Measurements from ENCODE around the gene GSX2.

The GSX2 gene

DNA sequence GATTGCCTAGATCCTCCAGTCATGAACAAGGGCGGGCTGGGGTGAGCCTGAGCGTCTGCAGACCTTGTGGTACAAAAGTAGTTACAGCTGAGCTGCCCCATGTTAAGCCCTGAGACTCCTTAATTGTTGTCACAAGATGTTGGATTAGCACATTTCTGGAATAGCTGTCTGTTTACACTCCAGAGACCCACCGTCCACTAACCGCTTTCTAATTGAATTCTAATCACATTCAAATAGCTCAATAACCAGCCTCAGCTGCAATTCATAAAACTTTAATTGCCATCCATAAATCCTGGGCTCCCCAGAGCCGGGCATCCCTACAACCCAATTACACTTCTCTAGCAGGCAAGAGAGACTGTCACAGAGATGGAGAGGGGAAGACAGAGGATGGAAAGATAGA, 1.6 kb upstream of the GSX2 start:
- Histone ChIP-seq H3K79me1 (replicated peaks; ENCODE audit: low read length, poor library complexity, severe bottlenecking) (no peaks in the 10 kb centered on the region), H4K91ac (ENCODE audit: low read length) (no peak overlapping the region), H2AFZ (ENCODE audit: low read depth, low read length) (no peak overlapping the region), H2BK15ac (ENCODE audit: low read depth, poor library complexity, severe bottlenecking) (no peak overlapping the region), H3K4me3 (ENCODE audit: insufficient read depth in 1 of 2, low read depth in 1 of 2, low read length in 2 of 2) (no peak overlapping the region), H3K4ac (ENCODE audit: low read depth in 1 of 2, low read length in 2 of 2) (no peak overlapping the region), H3K9ac (ENCODE audit: low read length) (no peak overlapping the region), H3K9me3 (ENCODE audit: control insufficient read depth, low read length) (no peaks in the 10 kb centered on the region), H3K18ac (ENCODE audit: low read depth in 1 of 2, low read length in 2 of 2) (no peak overlapping the region), H4K8ac (ENCODE audit: low read length) (no peak overlapping the region), H3K36me3 (ENCODE audit: control insufficient read depth in 1 of 2, insufficient read depth in 2 of 2, low read depth in 1 of 2, low read length in 2 of 2) (no peaks in the 10 kb centered on the region), H2BK5ac (ENCODE audit: low read depth, low read length, poor library complexity, severe bottlenecking) (no peak overlapping the region), H3K27ac (ENCODE audit: low read length, poor library complexity, severe bottlenecking) (no peak overlapping the region), H3K27me3 (ENCODE audit: control insufficient read depth in 1 of 2, insufficient read depth in 1 of 2, low read length in 2 of 2) (peaks cover 86 to 100% of the 10 kb centered on the region in 2 experiments), H3K23ac (ENCODE audit: low read length in 2 of 2) (no peak overlapping the region), H2AK5ac (ENCODE audit: low read length, severe bottlenecking) (no peak overlapping the region), H3K4me1 (ENCODE audit: control insufficient read depth, insufficient read depth, low read depth, low read length) (peaks cover 24% of the 10 kb centered on the region), H3K4me2 (ENCODE audit: low read length, poor library complexity, severe bottlenecking) (no peak overlapping the region), H2BK12ac (ENCODE audit: low read length in 2 of 2) (no peak overlapping the region), H3K14ac (ENCODE audit: low read length in 2 of 2) (no peak overlapping the region), H2BK120ac (ENCODE audit: low read depth, low read length) (no peak overlapping the region)
- DNase-seq, result no peak
- 28% methylated on average over 3 of the region's 5 CpGs for WGBS

DNA sequence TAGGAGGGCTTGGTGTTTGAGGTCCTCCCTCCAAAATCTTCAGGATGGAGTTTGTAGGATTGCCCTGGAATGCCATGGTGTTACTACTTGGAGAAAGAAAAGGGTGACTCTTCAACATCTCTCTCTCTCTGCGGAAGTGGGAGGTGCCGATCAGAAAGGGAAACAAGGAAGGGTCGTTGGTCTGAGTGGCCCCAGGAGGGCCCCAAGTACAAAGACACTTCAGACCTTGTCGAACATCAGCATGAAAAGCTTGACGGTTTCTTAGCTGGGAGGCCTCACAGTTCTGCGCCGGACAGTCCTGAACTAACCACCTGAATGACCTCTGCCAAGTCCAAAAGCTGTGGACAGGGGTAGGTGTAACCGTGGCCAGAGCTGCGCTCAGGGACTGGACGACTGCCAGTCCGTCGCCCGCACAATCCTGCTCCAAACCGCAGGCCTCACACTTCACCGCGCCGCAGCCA, 646 bp upstream of the GSX2 start:
- no peak overlapping the region for H2BK15ac ChIP-seq (ENCODE audit: low read depth, poor library complexity, severe bottlenecking)
- H2BK12ac ChIP-seq (ENCODE audit: low read length in 2 of 2), result no peak overlapping the region
- no peak overlapping the region for H2AFZ ChIP-seq (ENCODE audit: low read depth, low read length)
- no peaks in the 10 kb centered on the region for H3K36me3 ChIP-seq (ENCODE audit: control insufficient read depth in 1 of 2, insufficient read depth in 2 of 2, low read depth in 1 of 2, low read length in 2 of 2)
- peak overlapping the region in 1 of 2 experiments; percentile 46 for H3K23ac ChIP-seq (ENCODE audit: low read length in 2 of 2)
- H4K91ac ChIP-seq (ENCODE audit: low read length), result no peak overlapping the region
- H3K4me1 ChIP-seq (ENCODE audit: control insufficient read depth, insufficient read depth, low read depth, low read length), result peaks cover 32% of the 10 kb centered on the region
- no peak overlapping the region for H3K9ac ChIP-seq (ENCODE audit: low read length)
- no peak overlapping the region for H3K18ac ChIP-seq (ENCODE audit: low read depth in 1 of 2, low read length in 2 of 2)
- no peak overlapping the region for H3K27ac ChIP-seq (ENCODE audit: low read length, poor library complexity, severe bottlenecking)
- H2BK120ac ChIP-seq (ENCODE audit: low read depth, low read length), result no peak overlapping the region
- DNase-seq, result no peak
- H3K27me3 ChIP-seq (ENCODE audit: control insufficient read depth in 1 of 2, insufficient read depth in 1 of 2, low read length in 2 of 2), result peaks cover 81 to 100% of the 10 kb centered on the region in 2 experiments
- H3K79me1 ChIP-seq (replicated peaks; ENCODE audit: low read length, poor library complexity, severe bottlenecking), result no peaks in the 10 kb centered on the region
- H3K4me2 ChIP-seq (ENCODE audit: low read length, poor library complexity, severe bottlenecking), result peak overlapping the region; percentile 86
- H4K8ac ChIP-seq (ENCODE audit: low read length), result no peak overlapping the region
- H2BK5ac ChIP-seq (ENCODE audit: low read depth, low read length, poor library complexity, severe bottlenecking), result no peak overlapping the region
- peak overlapping the region in 1 of 2 experiments; percentile 76 for H3K4me3 ChIP-seq (ENCODE audit: insufficient read depth in 1 of 2, low read depth in 1 of 2, low read length in 2 of 2)
- H3K9me3 ChIP-seq (ENCODE audit: control insufficient read depth, low read length), result no peaks in the 10 kb centered on the region
- 5% methylated on average over 10 of the region's 17 CpGs for WGBS
- no peak overlapping the region for H3K4ac ChIP-seq (ENCODE audit: low read depth in 1 of 2, low read length in 2 of 2)
- H2AK5ac ChIP-seq (ENCODE audit: low read length, severe bottlenecking), result no peak overlapping the region
- H3K14ac ChIP-seq (ENCODE audit: low read length in 2 of 2), result peak overlapping the region in 1 of 2 experiments; percentile 76

DNA sequence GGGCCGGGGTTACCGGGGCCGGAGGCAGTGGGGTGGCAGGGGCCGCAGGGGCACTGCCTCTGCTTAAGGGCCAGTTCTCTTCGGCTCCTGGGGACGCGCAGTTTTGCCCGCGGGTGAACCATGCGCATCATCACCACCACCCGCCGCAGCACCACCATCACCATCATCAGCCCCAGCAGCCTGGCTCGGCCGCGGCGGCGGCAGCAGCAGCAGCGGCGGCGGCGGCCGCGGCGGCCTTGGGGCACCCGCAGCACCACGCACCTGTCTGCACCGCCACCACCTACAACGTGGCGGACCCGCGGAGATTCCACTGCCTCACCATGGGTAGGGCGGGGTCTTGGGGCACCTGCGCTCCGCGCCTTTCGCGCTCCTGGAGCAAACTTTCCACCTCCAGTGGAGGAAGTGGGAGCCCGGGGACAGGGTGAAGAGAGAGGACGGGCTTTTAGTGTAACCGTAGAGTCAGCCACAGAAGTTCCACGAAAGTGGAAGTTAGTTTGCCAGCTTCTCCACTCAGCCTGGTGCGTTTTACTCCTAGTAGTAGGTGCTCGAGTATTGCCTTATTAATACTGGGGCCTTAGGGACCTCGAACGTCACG, 729 bp downstream of the GSX2 start:
- 3% methylated on average over 41 of the region's 46 CpGs for WGBS
- DNase-seq, result no peak
- no peak overlapping the region for H2BK120ac ChIP-seq (ENCODE audit: low read depth, low read length)
- H3K4me2 ChIP-seq (ENCODE audit: low read length, poor library complexity, severe bottlenecking), result peak overlapping the region; percentile 86
- H3K18ac ChIP-seq (ENCODE audit: low read depth in 1 of 2, low read length in 2 of 2), result peak overlapping the region in 1 of 2 experiments; percentile 38
- H3K14ac ChIP-seq (ENCODE audit: low read length in 2 of 2), result no peak overlapping the region
- H3K4ac ChIP-seq (ENCODE audit: low read depth in 1 of 2, low read length in 2 of 2), result peak overlapping the region in 1 of 2 experiments; percentile 15
- H3K36me3 ChIP-seq (ENCODE audit: control insufficient read depth in 1 of 2, insufficient read depth in 2 of 2, low read depth in 1 of 2, low read length in 2 of 2), result no peaks in the 10 kb centered on the region
- no peak overlapping the region for H3K27ac ChIP-seq (ENCODE audit: low read length, poor library complexity, severe bottlenecking)
- H2BK5ac ChIP-seq (ENCODE audit: low read depth, low read length, poor library complexity, severe bottlenecking), result no peak overlapping the region
- H2BK15ac ChIP-seq (ENCODE audit: low read depth, poor library complexity, severe bottlenecking), result no peak overlapping the region
- peak overlapping the region; percentile 17 to 76 for H3K4me3 ChIP-seq (ENCODE audit: insufficient read depth in 1 of 2, low read depth in 1 of 2, low read length in 2 of 2)
- H4K8ac ChIP-seq (ENCODE audit: low read length), result no peak overlapping the region
- H2AFZ ChIP-seq (ENCODE audit: low read depth, low read length), result no peak overlapping the region
- no peak overlapping the region for H4K91ac ChIP-seq (ENCODE audit: low read length)
- peaks cover 32% of the 10 kb centered on the region for H3K4me1 ChIP-seq (ENCODE audit: control insufficient read depth, insufficient read depth, low read depth, low read length)
- H2AK5ac ChIP-seq (ENCODE audit: low read length, severe bottlenecking), result no peak overlapping the region
- no peaks in the 10 kb centered on the region for H3K9me3 ChIP-seq (ENCODE audit: control insufficient read depth, low read length)
- no peaks in the 10 kb centered on the region for H3K79me1 ChIP-seq (replicated peaks; ENCODE audit: low read length, poor library complexity, severe bottlenecking)
- no peak overlapping the region for H2BK12ac ChIP-seq (ENCODE audit: low read length in 2 of 2)
- H3K23ac ChIP-seq (ENCODE audit: low read length in 2 of 2), result peak overlapping the region in 1 of 2 experiments; percentile 42
- H3K27me3 ChIP-seq (ENCODE audit: control insufficient read depth in 1 of 2, insufficient read depth in 1 of 2, low read length in 2 of 2), result peaks cover 82 to 98% of the 10 kb centered on the region in 2 experiments
- H3K9ac ChIP-seq (ENCODE audit: low read length), result peak overlapping the region; percentile 38

DNA sequence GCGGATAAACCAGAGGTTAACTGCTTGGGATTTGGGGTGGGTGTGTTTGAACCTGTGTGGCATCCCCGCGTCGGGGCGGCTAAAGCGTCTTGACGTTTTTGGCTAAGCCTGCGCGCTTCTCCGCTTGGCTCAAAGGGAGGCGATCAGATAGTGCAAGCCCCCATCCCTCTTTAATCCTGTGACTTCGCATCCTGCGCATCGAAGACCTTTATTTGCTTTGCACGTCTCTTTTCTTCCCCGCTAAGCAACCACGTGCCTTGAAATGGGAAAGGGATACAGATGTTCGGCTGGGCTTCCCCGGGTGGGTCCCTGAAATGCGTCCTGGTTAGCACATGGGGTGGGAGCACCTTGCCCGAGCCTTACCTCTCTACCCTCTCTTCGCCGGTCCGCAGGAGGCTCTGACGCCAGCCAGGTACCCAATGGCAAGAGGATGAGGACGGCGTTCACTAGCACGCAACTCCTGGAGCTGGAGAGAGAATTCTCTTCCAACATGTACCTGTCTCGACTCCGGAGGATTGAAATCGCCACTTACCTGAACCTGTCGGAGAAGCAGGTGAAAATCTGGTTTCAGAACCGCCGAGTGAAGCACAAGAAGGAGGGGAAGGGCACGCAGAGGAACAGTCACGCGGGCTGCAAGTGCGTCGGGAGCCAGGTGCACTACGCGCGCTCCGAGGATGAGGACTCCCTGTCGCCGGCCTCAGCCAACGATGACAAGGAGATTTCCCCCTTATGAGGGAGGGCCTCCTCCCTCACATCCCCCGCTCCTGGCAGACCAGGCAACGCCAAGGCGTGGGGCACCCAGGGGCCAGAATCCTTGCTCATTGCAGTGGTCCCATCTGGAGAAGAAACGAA, 1.5 kb downstream of the GSX2 start:
- H3K4me1 ChIP-seq (ENCODE audit: control insufficient read depth, insufficient read depth, low read depth, low read length), result peaks cover 32% of the 10 kb centered on the region
- no peak overlapping the region for H2AK5ac ChIP-seq (ENCODE audit: low read length, severe bottlenecking)
- H3K9ac ChIP-seq (ENCODE audit: low read length), result peak overlapping the region; percentile 38
- H3K18ac ChIP-seq (ENCODE audit: low read depth in 1 of 2, low read length in 2 of 2), result peak overlapping the region in 1 of 2 experiments; percentile 1
- H3K4me2 ChIP-seq (ENCODE audit: low read length, poor library complexity, severe bottlenecking), result peak overlapping the region; percentile 86
- no peak for DNase-seq
- no peaks in the 10 kb centered on the region for H3K79me1 ChIP-seq (replicated peaks; ENCODE audit: low read length, poor library complexity, severe bottlenecking)
- no peaks in the 10 kb centered on the region for H3K9me3 ChIP-seq (ENCODE audit: control insufficient read depth, low read length)
- peak overlapping the region in 1 of 2 experiments; percentile 60 for H3K14ac ChIP-seq (ENCODE audit: low read length in 2 of 2)
- peak overlapping the region in 1 of 2 experiments; percentile 72 for H2BK12ac ChIP-seq (ENCODE audit: low read length in 2 of 2)
- H3K36me3 ChIP-seq (ENCODE audit: control insufficient read depth in 1 of 2, insufficient read depth in 2 of 2, low read depth in 1 of 2, low read length in 2 of 2), result no peaks in the 10 kb centered on the region
- H3K4ac ChIP-seq (ENCODE audit: low read depth in 1 of 2, low read length in 2 of 2), result no peak overlapping the region
- H2AFZ ChIP-seq (ENCODE audit: low read depth, low read length), result peak overlapping the region; percentile 53
- peaks cover 75 to 95% of the 10 kb centered on the region in 2 experiments for H3K27me3 ChIP-seq (ENCODE audit: control insufficient read depth in 1 of 2, insufficient read depth in 1 of 2, low read length in 2 of 2)
- WGBS, result 5% methylated on average over 44 of the region's 50 CpGs
- H3K27ac ChIP-seq (ENCODE audit: low read length, poor library complexity, severe bottlenecking), result no peak overlapping the region
- H4K8ac ChIP-seq (ENCODE audit: low read length), result no peak overlapping the region
- peak overlapping the region in 1 of 2 experiments; percentile 76 for H3K4me3 ChIP-seq (ENCODE audit: insufficient read depth in 1 of 2, low read depth in 1 of 2, low read length in 2 of 2)
- H2BK15ac ChIP-seq (ENCODE audit: low read depth, poor library complexity, severe bottlenecking), result no peak overlapping the region
- no peak overlapping the region for H4K91ac ChIP-seq (ENCODE audit: low read length)
- H2BK5ac ChIP-seq (ENCODE audit: low read depth, low read length, poor library complexity, severe bottlenecking), result no peak overlapping the region
- H2BK120ac ChIP-seq (ENCODE audit: low read depth, low read length), result no peak overlapping the region
- H3K23ac ChIP-seq (ENCODE audit: low read length in 2 of 2), result peak overlapping the region in 1 of 2 experiments; percentile 98

Data from mesenchymal stem cell (in vitro differentiated cells and primary cell).